ENCODE data around the gene REPS1. TPM values are rescaled to one million over a fixed set of nuclear protein-coding genes. Genes with fewer than 3 reads are reported as not detected.
A peak's percentile ranks its signal among the peaks of the same experiment; 100 is the strongest.

Gene REPS1
- total RNA-seq, 5 donors from 2014 or later (not counting 1 experiment from before 2014, with no cell fraction given) = 43.6 to 71.3 (median 46.5) TPM

DNA sequence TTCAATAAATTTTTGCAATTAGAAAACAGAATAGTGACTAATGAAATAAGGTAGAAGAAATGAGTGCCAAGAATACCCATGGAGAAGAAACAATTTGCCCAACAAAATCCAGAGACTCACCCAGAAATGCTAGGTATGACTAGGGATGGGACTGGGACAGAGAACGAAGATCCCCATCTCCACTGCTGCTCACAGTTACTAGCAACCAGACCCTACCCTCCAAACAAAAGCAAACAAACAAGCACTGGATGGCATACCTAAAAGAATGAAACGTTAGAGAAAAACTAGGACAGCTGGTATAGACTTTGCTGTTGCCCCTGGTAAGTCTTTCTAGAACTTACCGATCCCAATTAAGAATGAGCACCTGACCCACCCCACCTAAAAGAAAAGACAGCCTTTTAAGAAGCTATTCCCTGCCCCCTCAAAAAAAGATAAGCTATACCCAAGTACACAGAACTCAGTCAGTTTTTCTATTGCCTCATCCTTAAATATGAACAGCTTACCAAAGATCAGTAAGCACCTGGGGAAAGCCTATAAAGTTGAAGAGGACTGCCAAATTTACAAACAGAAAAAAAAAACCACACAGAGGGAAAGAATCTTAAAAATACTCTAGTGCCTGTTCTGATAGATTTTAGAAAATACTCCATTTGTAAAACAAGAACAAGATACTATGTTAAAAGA lies 31.7 kb downstream of the REPS1 start:
- 40% methylated on average over 1 of the region's 3 CpGs for WGBS (ENCODE audit: insufficient coverage)
- H3K4me1 Mint-ChIP-seq = peaks cover 84 to 86% (median 85%) of the 10 kb centered on the region in 3 donors
- ATAC-seq (replicated peaks in 1 of 4) = no peak
- ChIA-PET CTCF (no interaction called here), POLR2A (interaction anchor here (0.5 to 0.7 kb wide), 4 partner anchors 14 to 339 kb away, joined by 4 to 14 read pairs (median 6); no protein-coding TSS in a partner anchor)
- peaks cover 7 to 19% of the 10 kb centered on the region in 2 experiments for H3K4me1 ChIP-seq (ENCODE audit: control insufficient read depth in 1 of 2, extremely low read depth in 1 of 2, insufficient read depth in 2 of 2, low read length in 2 of 2)
- H3K27ac ChIP-seq (ENCODE audit: low read length) = no peak overlapping the region
- peak overlapping the region in 1 of 2 donors; percentile 14 for H3K27ac Mint-ChIP-seq
- peak overlapping the region in 1 of 3 donors; percentile 11 for H3K4me3 Mint-ChIP-seq
- H3K36me3 Mint-ChIP-seq = peaks cover 12% of the 10 kb centered on the region
- H3K27me3 ChIP-seq (replicated peaks in 1 of 2; ENCODE audit: control insufficient read depth in 2 of 2, extremely low read depth in 1 of 2, insufficient read depth in 2 of 2, low read length in 1 of 2) = no peaks in the 10 kb centered on the region
- H3K27me3 Mint-ChIP-seq = no peaks in the 10 kb centered on the region
- no peaks in the 10 kb centered on the region for H3K9me3 ChIP-seq
- no peaks in the 10 kb centered on the region for H3K36me3 ChIP-seq (ENCODE audit: control insufficient read depth in 2 of 2, extremely low read depth in 1 of 2, insufficient read depth in 1 of 2, low read length in 1 of 2)
- H3K9me3 Mint-ChIP-seq = no peaks in the 10 kb centered on the region
- DNase-seq = no peak
- H3K4me3 ChIP-seq (ENCODE audit: control insufficient read depth in 1 of 2, extremely low read depth in 1 of 2, low read length in 1 of 2) = no peak overlapping the region

DNA sequence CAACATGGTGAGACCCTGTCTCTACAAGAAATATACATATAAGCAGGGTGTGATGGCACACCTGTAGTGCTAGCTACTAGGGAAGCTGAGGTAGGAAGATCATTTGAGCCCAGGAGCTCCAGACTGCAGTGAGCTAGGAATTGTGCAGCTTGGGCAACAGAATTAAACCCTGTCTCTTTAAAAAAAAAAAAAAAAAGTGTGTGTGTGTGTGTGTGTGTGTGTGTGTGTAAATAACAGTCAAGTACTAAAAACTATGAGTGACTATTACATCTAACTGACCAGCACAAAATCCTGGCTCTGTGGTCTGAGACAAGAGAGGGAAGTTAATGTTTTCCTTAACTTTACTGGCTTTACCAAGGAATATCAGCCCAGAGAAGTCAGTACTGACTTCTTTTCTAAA lies 32.8 kb downstream of the REPS1 start:
- Histone ChIP-seq H3K27me3 (replicated peaks in 1 of 2; ENCODE audit: control insufficient read depth in 2 of 2, extremely low read depth in 1 of 2, insufficient read depth in 2 of 2, low read length in 1 of 2) (no peaks in the 10 kb centered on the region), H3K9me3 (no peaks in the 10 kb centered on the region), H3K36me3 (ENCODE audit: control insufficient read depth in 2 of 2, extremely low read depth in 1 of 2, insufficient read depth in 1 of 2, low read length in 1 of 2) (no peaks in the 10 kb centered on the region), H3K4me1 (ENCODE audit: control insufficient read depth in 1 of 2, extremely low read depth in 1 of 2, insufficient read depth in 2 of 2, low read length in 2 of 2) (peaks cover 7 to 19% of the 10 kb centered on the region in 2 experiments), H3K4me3 (ENCODE audit: control insufficient read depth in 1 of 2, extremely low read depth in 1 of 2, low read length in 1 of 2) (no peak overlapping the region), H3K27ac (ENCODE audit: low read length) (no peak overlapping the region)
- ChIA-PET POLR2A (no interaction called here), CTCF (no interaction called here)
- H3K36me3 Mint-ChIP-seq = peaks cover 12% of the 10 kb centered on the region
- peaks cover 77 to 82% (median 77%) of the 10 kb centered on the region in 3 donors for H3K4me1 Mint-ChIP-seq
- H3K9me3 Mint-ChIP-seq = no peaks in the 10 kb centered on the region
- no peak overlapping the region for H3K27ac Mint-ChIP-seq
- no peaks in the 10 kb centered on the region for H3K27me3 Mint-ChIP-seq
- no peak overlapping the region for H3K4me3 Mint-ChIP-seq
- DNase-seq (no peak), ATAC-seq (replicated peaks in 1 of 4) (no peak)

DNA sequence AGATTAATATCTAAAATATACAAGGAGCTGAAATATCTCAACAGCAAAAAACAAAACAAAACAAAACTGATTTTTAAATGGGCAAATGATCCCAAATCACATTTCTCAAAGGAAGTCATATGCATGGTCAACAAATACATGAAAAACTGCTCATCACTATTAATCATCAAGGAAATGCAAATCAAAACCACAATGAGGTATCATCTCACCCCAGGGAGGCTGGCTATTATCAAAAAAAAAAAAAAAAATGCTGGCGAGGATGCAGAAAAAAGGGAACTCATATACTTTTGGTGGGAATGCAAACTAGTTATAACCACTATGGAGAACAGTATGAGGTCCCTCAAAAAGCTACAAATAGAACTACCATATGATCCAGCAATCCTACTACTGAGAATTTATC lies 34.6 kb downstream of the REPS1 start:
- DNase-seq = no peak
- ChIA-PET CTCF (no interaction called here), POLR2A (no interaction called here)
- Histone ChIP-seq H3K9me3 (no peaks in the 10 kb centered on the region), H3K27me3 (replicated peaks in 1 of 2; ENCODE audit: control insufficient read depth in 2 of 2, extremely low read depth in 1 of 2, insufficient read depth in 2 of 2, low read length in 1 of 2) (no peaks in the 10 kb centered on the region), H3K36me3 (ENCODE audit: control insufficient read depth in 2 of 2, extremely low read depth in 1 of 2, insufficient read depth in 1 of 2, low read length in 1 of 2) (no peaks in the 10 kb centered on the region), H3K4me3 (ENCODE audit: control insufficient read depth in 1 of 2, extremely low read depth in 1 of 2, low read length in 1 of 2) (no peak overlapping the region), H3K4me1 (ENCODE audit: control insufficient read depth in 1 of 2, extremely low read depth in 1 of 2, insufficient read depth in 2 of 2, low read length in 2 of 2) (peaks cover 3 to 8% of the 10 kb centered on the region in 2 experiments), H3K27ac (ENCODE audit: low read length) (no peak overlapping the region)
- no CpG with 5 or more reads among the region's 1 CpG for WGBS (ENCODE audit: insufficient coverage)
- no peaks in the 10 kb centered on the region for H3K9me3 Mint-ChIP-seq
- H3K27me3 Mint-ChIP-seq = no peaks in the 10 kb centered on the region
- no peak overlapping the region for H3K27ac Mint-ChIP-seq
- no peak overlapping the region for H3K4me3 Mint-ChIP-seq
- peaks cover 76 to 80% (median 78%) of the 10 kb centered on the region in 3 donors for H3K4me1 Mint-ChIP-seq
- H3K36me3 Mint-ChIP-seq = peaks cover 12% of the 10 kb centered on the region
- ATAC-seq (replicated peaks in 1 of 4) = no peak

DNA sequence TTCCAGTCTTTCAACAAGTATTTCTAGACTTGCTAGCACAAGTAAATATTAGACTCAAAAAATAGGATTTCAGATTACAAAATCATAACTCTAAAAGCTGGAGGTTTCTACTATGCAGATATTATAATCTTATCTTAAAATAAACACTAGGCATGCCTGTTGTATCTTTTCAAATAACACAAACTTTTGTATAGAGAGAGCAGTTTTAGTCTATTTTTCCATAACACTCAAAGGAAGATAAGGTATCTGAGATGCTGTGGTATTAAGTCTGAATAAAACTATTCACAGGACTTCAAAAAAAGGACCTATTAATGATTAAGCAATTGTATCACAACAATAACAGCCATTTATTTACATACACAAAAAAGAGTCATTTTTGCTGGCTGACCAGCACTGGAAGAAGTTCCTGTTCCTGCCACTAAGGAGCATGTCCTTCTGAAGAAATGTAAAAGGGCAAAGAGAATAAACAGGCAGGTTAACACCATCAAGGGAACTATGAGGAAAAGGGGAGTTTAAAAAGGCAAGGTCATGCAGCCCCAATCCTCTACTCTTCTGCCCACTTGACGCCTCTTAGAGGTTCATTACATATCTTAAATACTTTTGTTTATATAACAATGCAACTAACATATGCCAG lies 39.4 kb downstream of the REPS1 start:
- Mint-ChIP-seq H3K27ac (no peak overlapping the region), H3K4me3 (no peak overlapping the region), H3K36me3 (peaks cover 28% of the 10 kb centered on the region), H3K4me1 (peaks cover 55 to 77% (median 72%) of the 10 kb centered on the region in 3 donors), H3K9me3 (no peaks in the 10 kb centered on the region), H3K27me3 (no peaks in the 10 kb centered on the region)
- Histone ChIP-seq H3K27me3 (replicated peaks in 1 of 2; ENCODE audit: control insufficient read depth in 2 of 2, extremely low read depth in 1 of 2, insufficient read depth in 2 of 2, low read length in 1 of 2) (no peaks in the 10 kb centered on the region), H3K9me3 (no peaks in the 10 kb centered on the region), H3K4me1 (ENCODE audit: control insufficient read depth in 1 of 2, extremely low read depth in 1 of 2, insufficient read depth in 2 of 2, low read length in 2 of 2) (peaks cover 4 to 11% of the 10 kb centered on the region in 2 experiments), H3K4me3 (ENCODE audit: control insufficient read depth in 1 of 2, extremely low read depth in 1 of 2, low read length in 1 of 2) (no peak overlapping the region), H3K27ac (ENCODE audit: low read length) (no peak overlapping the region), H3K36me3 (ENCODE audit: control insufficient read depth in 2 of 2, extremely low read depth in 1 of 2, insufficient read depth in 1 of 2, low read length in 1 of 2) (peaks cover 0 to 7% of the 10 kb centered on the region in 2 donors)
- ChIA-PET POLR2A (no interaction called here), CTCF (no interaction called here)
- ATAC-seq (replicated peaks in 1 of 4) = no peak
- WGBS (ENCODE audit: insufficient coverage) = no CpG with 5 or more reads among the region's 1 CpG
- no peak for DNase-seq

DNA sequence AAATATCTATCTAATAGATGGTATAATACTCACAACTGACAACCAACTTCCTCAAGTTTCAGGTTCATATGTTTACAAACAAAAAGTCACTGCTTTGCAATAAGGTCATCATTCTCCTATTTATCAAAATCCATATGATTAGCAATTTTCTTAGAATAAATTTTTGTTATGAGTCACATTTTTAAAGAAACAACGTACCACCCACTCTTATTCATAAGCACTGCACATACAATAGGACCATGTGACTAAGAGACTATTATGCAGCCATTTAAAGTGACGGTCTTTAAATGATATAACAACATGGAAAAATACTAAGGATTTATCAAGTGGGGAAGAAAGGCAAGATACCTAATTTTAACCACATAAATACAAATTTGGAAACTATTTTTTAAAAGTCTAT lies 40.0 kb downstream of the REPS1 start:
- Histone ChIP-seq H3K36me3 (ENCODE audit: control insufficient read depth in 2 of 2, extremely low read depth in 1 of 2, insufficient read depth in 1 of 2, low read length in 1 of 2) (peaks cover 0 to 12% of the 10 kb centered on the region in 2 donors), H3K4me3 (ENCODE audit: control insufficient read depth in 1 of 2, extremely low read depth in 1 of 2, low read length in 1 of 2) (no peak overlapping the region), H3K27me3 (replicated peaks in 1 of 2; ENCODE audit: control insufficient read depth in 2 of 2, extremely low read depth in 1 of 2, insufficient read depth in 2 of 2, low read length in 1 of 2) (no peaks in the 10 kb centered on the region), H3K27ac (ENCODE audit: low read length) (no peak overlapping the region), H3K9me3 (no peaks in the 10 kb centered on the region), H3K4me1 (ENCODE audit: control insufficient read depth in 1 of 2, extremely low read depth in 1 of 2, insufficient read depth in 2 of 2, low read length in 2 of 2) (peaks cover 4 to 11% of the 10 kb centered on the region in 2 experiments)
- POLR2A ChIA-PET = no interaction called here
- Mint-ChIP-seq H3K27me3 (no peaks in the 10 kb centered on the region), H3K9me3 (no peaks in the 10 kb centered on the region), H3K27ac (peak overlapping the region; percentile 3 to 16), H3K36me3 (peaks cover 28% of the 10 kb centered on the region), H3K4me3 (no peak overlapping the region), H3K4me1 (peaks cover 48 to 70% (median 65%) of the 10 kb centered on the region in 3 donors)
- CTCF ChIA-PET = no interaction called here
- no CpG with 5 or more reads among the region's 2 CpGs for WGBS (ENCODE audit: insufficient coverage)
- no peak for DNase-seq
- no peak for ATAC-seq (replicated peaks in 1 of 4)

DNA sequence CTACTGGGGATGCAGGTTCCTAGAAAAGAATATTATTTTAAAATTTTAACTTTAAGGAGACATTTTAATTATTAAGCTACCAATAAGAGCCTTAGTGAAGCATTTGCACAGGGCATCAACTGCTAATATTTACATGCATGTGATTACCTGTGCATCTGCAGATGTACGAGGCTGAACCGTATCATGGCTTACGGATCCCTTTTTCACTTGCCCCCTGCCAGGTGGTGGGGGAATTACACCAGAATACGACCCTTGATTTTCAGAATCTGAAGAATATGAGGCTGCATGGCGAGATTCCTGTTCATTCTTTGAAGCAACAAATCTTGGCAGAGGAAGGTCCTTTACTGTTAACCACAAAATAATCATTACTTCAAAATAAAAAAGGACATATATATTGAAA lies 42.7 kb downstream of the REPS1 start:
- no peaks in the 10 kb centered on the region for H3K9me3 Mint-ChIP-seq
- H3K36me3 ChIP-seq (ENCODE audit: control insufficient read depth in 2 of 2, extremely low read depth in 1 of 2, insufficient read depth in 1 of 2, low read length in 1 of 2) = peaks cover 0 to 22% of the 10 kb centered on the region in 2 donors
- H3K27ac Mint-ChIP-seq = peak overlapping the region in 1 of 2 donors; percentile 28
- H3K27me3 Mint-ChIP-seq = no peaks in the 10 kb centered on the region
- H3K4me1 ChIP-seq (ENCODE audit: control insufficient read depth in 1 of 2, extremely low read depth in 1 of 2, insufficient read depth in 2 of 2, low read length in 2 of 2) = peaks cover 4 to 11% of the 10 kb centered on the region in 2 experiments
- WGBS (ENCODE audit: insufficient coverage) = 100% methylated on average over 4 of the region's 5 CpGs
- H3K27ac ChIP-seq (ENCODE audit: low read length) = no peak overlapping the region
- no peaks in the 10 kb centered on the region for H3K27me3 ChIP-seq (replicated peaks in 1 of 2; ENCODE audit: control insufficient read depth in 2 of 2, extremely low read depth in 1 of 2, insufficient read depth in 2 of 2, low read length in 1 of 2)
- ChIA-PET POLR2A (no interaction called here), CTCF (no interaction called here)
- peaks cover 45% of the 10 kb centered on the region for H3K36me3 Mint-ChIP-seq
- no peaks in the 10 kb centered on the region for H3K9me3 ChIP-seq
- H3K4me3 ChIP-seq (ENCODE audit: control insufficient read depth in 1 of 2, extremely low read depth in 1 of 2, low read length in 1 of 2) = no peak overlapping the region
- H3K4me1 Mint-ChIP-seq = peaks cover 35 to 55% (median 54%) of the 10 kb centered on the region in 3 donors
- peak in 4 of 35 experiments; percentile 0 to 21 (median 11) for DNase-seq
- no peak overlapping the region for H3K4me3 Mint-ChIP-seq
- no peak for ATAC-seq (replicated peaks in 1 of 4)

Data from T-cell (primary cell).